IMR-90 (cell line): ENCODE measurements around the gene KCNQ1. TPM values are rescaled to one million over a fixed set of nuclear protein-coding genes. Genes with fewer than 3 reads are reported as not detected.

ENCODE experiments used
- ATAC-seq: fragments of 200-7000 bp; cut with Tn5 transposase; 2 replicates; pipeline ENCODE4 v1.9.1; 2020; ENCODE audit warnings: low read depth, mild to moderate bottlenecking, moderate library complexity
- BruUV-seq: library from RNA; stranded (reverse); fragments of 400-500 nt; replicated peaks from 2 replicates; lab custom pipeline; 2021; lab: Mats Ljungman, UMichigan
- CTCF ChIA-PET: fragments of 300-600 bp; formaldehyde crosslinking; extraction: SDS; loops from one replicate; lab custom pipeline; 2021; ENCODE audit warnings: antibody characterized with exemption; lab: Yijun Ruan, JAX
- POLR2A ChIA-PET: fragments of 300-600 bp; sonication (Branson Sonifier 250); formaldehyde crosslinking; loops from one replicate; lab custom pipeline; 2022; ENCODE audit warnings: antibody characterized with exemption; ENCODE audit not compliant: unreplicated experiment; lab: Charles Lee
- DNase-seq: peaks from one replicate; pipeline ENCODE4 v3.0.0; 2013
- H2AFZ ChIP-seq: replicated peaks from 2 replicates; pipeline ENCODE3; 2013; ENCODE audit warnings: low read length, mild to moderate bottlenecking; ENCODE audit not compliant: poor library complexity
- H2AK5ac ChIP-seq: 2 replicates; pipeline ENCODE4 v1.6.1; 2013; ENCODE audit warnings: low read depth, low read length, inconsistent platforms
- H2AK9ac ChIP-seq: replicated peaks from 2 replicates; pipeline ENCODE3; 2013; ENCODE audit warnings: mild to moderate bottlenecking, low read depth, low read length, moderate library complexity; ENCODE audit not compliant: poor library complexity
- H2BK120ac ChIP-seq: 2 replicates; pipeline ENCODE4 v1.6.1; 2013; ENCODE audit warnings: low read depth, low read length, inconsistent platforms
- H2BK15ac ChIP-seq: 3 replicates; pipeline ENCODE4 v1.6.1; 2013; ENCODE audit warnings: low read depth, low read length, inconsistent platforms
- H2BK20ac ChIP-seq: 2 replicates; pipeline ENCODE4 v1.6.1; 2013; ENCODE audit warnings: low read depth, mild to moderate bottlenecking, inconsistent platforms, low read length, moderate library complexity
- H2BK5ac ChIP-seq: 2 replicates; pipeline ENCODE4 v1.6.1; 2013; ENCODE audit warnings: mild to moderate bottlenecking, low read depth, low read length, inconsistent platforms; ENCODE audit not compliant: poor library complexity, severe bottlenecking
- H3K14ac ChIP-seq: replicated peaks from 2 replicates; pipeline ENCODE4 v1.6.1; 2013; ENCODE audit warnings: low read depth, low read length, inconsistent platforms
- H3K18ac ChIP-seq: 2 replicates; pipeline ENCODE4 v1.6.1; 2013; ENCODE audit warnings: low read depth, low read length, control low read depth
- H3K23ac ChIP-seq: 2 replicates; pipeline ENCODE4 v1.6.1; 2013; ENCODE audit warnings: low read depth, low read length, inconsistent platforms
- H3K27ac ChIP-seq: 2 replicates; pipeline ENCODE4 v1.5.1; 2013; ENCODE audit warnings: mild to moderate bottlenecking, control low read depth, low read length; ENCODE audit not compliant: insufficient read depth
- H3K27me3 ChIP-seq: 2 replicates; pipeline ENCODE4 v1.6.1; 2013; ENCODE audit warnings: low read length; ENCODE audit not compliant: control insufficient read depth, insufficient read depth
- H3K36me3 ChIP-seq: 2 replicates; pipeline ENCODE4 v1.6.1; 2013; ENCODE audit warnings: low read length, mixed read lengths; ENCODE audit not compliant: control insufficient read depth, insufficient read depth
- H3K4ac ChIP-seq: 2 replicates; pipeline ENCODE4 v1.6.1; 2013; ENCODE audit warnings: low read depth, low read length, inconsistent platforms
- H3K4me1 ChIP-seq: 2 replicates; pipeline ENCODE4 v1.6.1; 2013; ENCODE audit warnings: low read length, mixed read lengths; ENCODE audit not compliant: control insufficient read depth, insufficient read depth
- H3K4me2 ChIP-seq: 2 replicates; pipeline ENCODE4 v1.6.1; 2013; ENCODE audit warnings: low read depth, mild to moderate bottlenecking, control low read depth, low read length, moderate library complexity
- H3K4me3 ChIP-seq: 2 replicates; pipeline ENCODE4 v1.5.1; 2013; ENCODE audit warnings: low read depth, mild to moderate bottlenecking, control low read depth, low read length, moderate library complexity; ENCODE audit not compliant: insufficient read depth
- H3K56ac ChIP-seq: 2 replicates; pipeline ENCODE4 v1.6.1; 2013; ENCODE audit warnings: low read length, inconsistent platforms; ENCODE audit not compliant: insufficient read depth; ENCODE audit errors: extremely low read depth
- H3K79me1 ChIP-seq, 2 experiments: 2 replicates each; pipeline ENCODE4 v1.6.1; 2013; ENCODE audit warnings: low read length in 2 of 2, inconsistent platforms in 1 of 2, low read depth in 1 of 2
- H3K9ac ChIP-seq: 2 replicates; pipeline ENCODE4 v1.6.1; 2013; ENCODE audit warnings: low read depth, low read length, control low read depth
- H3K9me1 ChIP-seq: 2 replicates; pipeline ENCODE4 v1.6.1; 2013; ENCODE audit warnings: low read length, inconsistent platforms; ENCODE audit not compliant: insufficient read depth
- H3K9me3 ChIP-seq: 2 replicates; pipeline ENCODE4 v1.6.1; 2013; ENCODE audit warnings: low read length; ENCODE audit not compliant: control insufficient read depth, insufficient read depth
- H4K20me1 ChIP-seq: 2 replicates; pipeline ENCODE4 v1.6.1; 2013; ENCODE audit warnings: low read length, inconsistent platforms; ENCODE audit not compliant: insufficient read depth
- H4K5ac ChIP-seq: 2 replicates; pipeline ENCODE4 v1.6.1; 2013; ENCODE audit warnings: mild to moderate bottlenecking, low read depth, low read length, control low read depth
- H4K8ac ChIP-seq, 2 experiments: 2 replicates each; pipeline ENCODE4 v1.6.1; 2013; ENCODE audit warnings: low read depth in 2 of 2, low read length in 2 of 2, control low read depth in 1 of 2, inconsistent platforms in 1 of 2
- H4K91ac ChIP-seq: 2 replicates; pipeline ENCODE4 v1.6.1; 2013; ENCODE audit warnings: low read depth, low read length, inconsistent platforms; ENCODE audit not compliant: insufficient read depth
- CEBPB ChIP-seq: IDR thresholded peaks from 2 replicates; pipeline ENCODE4 v1.6.1; 2012; ENCODE audit warnings: low read depth, low read length, improper control_type of control experiment
- CHD1 ChIP-seq: IDR thresholded peaks from 2 replicates; pipeline ENCODE4 v1.6.1; 2012; ENCODE audit warnings: low read depth, low read length, improper control_type of control experiment
- FOS ChIP-seq: fragments of 150-350 bp; IDR thresholded peaks from 2 replicates; pipeline ENCODE4 v1.6.1; 2016; ENCODE audit warnings: low read depth, low read length
- MXI1 ChIP-seq: IDR thresholded peaks from 2 replicates; pipeline ENCODE4 v1.6.1; 2012; ENCODE audit warnings: low read depth, mild to moderate bottlenecking, low read length, moderate library complexity, borderline replicate concordance
- NFE2L2 ChIP-seq: fragments of 150-350 bp; IDR thresholded peaks from 2 replicates; pipeline ENCODE4 v1.6.1; 2016; ENCODE audit warnings: low read depth, mild to moderate bottlenecking, low read length
- POLR2A ChIP-seq: IDR thresholded peaks from 2 replicates; pipeline ENCODE4 v1.6.1; 2012; ENCODE audit warnings: mild to moderate bottlenecking, low read depth, low read length
- RAD21 ChIP-seq: IDR thresholded peaks from 2 replicates; pipeline ENCODE4 v1.6.1; 2012; ENCODE audit warnings: low read length, improper control_type of control experiment
- RCOR1 ChIP-seq: IDR thresholded peaks from 2 replicates; pipeline ENCODE4 v1.6.1; 2012; ENCODE audit warnings: mild to moderate bottlenecking, low read length, improper control_type of control experiment; ENCODE audit not compliant: insufficient replicate concordance
- RFX5 ChIP-seq: IDR thresholded peaks from 2 replicates; pipeline ENCODE4 v1.8.0; 2012; ENCODE audit warnings: low read depth, mild to moderate bottlenecking, low read length, moderate library complexity
- SMC3 ChIP-seq: fragments of 150-350 bp; IDR thresholded peaks from 2 replicates; pipeline ENCODE4 v1.6.1; 2016; ENCODE audit warnings: low read depth, mild to moderate bottlenecking, antibody characterized with exemption, low read length, moderate library complexity
- WGBS, 2 experiments: methylation state at CpG; one replicate each; pipeline versions ENCODE4 v1.1.5 to v1.1.7; 2013; ENCODE audit warnings: missing lambda C conversion rate in 2 of 2; ENCODE audit not compliant: insufficient read length in 1 of 2; ENCODE audit errors: extremely low coverage in 2 of 2; 5-methylcytosine and 5-hydroxymethylcytosine counted together
- dilution Hi-C: fragments of 300-500 bp; cut with HindIII; formaldehyde crosslinking; loops from one replicate; pipeline ENCODE4 v1.14.3; 2018; ENCODE audit warnings: low sequenced_read_pairs; ENCODE audit not compliant: unreplicated experiment
- in situ Hi-C: fragments of 300-500 bp; cut with MboI; formaldehyde crosslinking; loops from 3 replicates; pipeline ENCODE4 v1.14.3; 2019; ENCODE audit warnings: low sequenced_read_pairs, inconsistent platforms, mixed read lengths
- intact Hi-C: fragments of 100-400 bp; cut with micrococcal nuclease; formaldehyde crosslinking; loops from 2 replicates; pipeline ENCODE4 v1.10.0; 2022
- polyA plus RNA-seq, 3 experiments: library from polyadenylated mRNA; depleted of rRNA; stranded (reverse); fragments of >200 nt; gene quantifications; 2 replicates each; pipeline ENCODE4 v1.2.3, GENCODE V29; 2012; ENCODE audit warnings: low replicate concordance in 1 of 3
- total RNA-seq: library from RNA; depleted of rRNA; stranded (reverse); fragments of >200 nt; gene quantifications from 2 replicates; pipeline ENCODE4 v1.2.3, GENCODE V29; 2012
- TF ChIP-seq, protein P1 (sequence below): conservative IDR thresholded peaks from 2 replicates; pipeline ENCODE4 v1.5.1; 2012; ENCODE audit warnings: mild to moderate bottlenecking, low read depth, low read length, improper control_type of control experiment
- TF ChIP-seq, protein P2 (sequence below): fragments of 150-350 bp; IDR thresholded peaks from 2 replicates; pipeline ENCODE4 v1.6.1; 2017; ENCODE audit warnings: mild to moderate bottlenecking, antibody characterized with exemption, low read length, low read depth

KCNQ1 gene
- total and polyA plus RNA-seq, 2 of the 4 experiments (the other 2 are of a cell fraction), result 0.07 TPM; not detected in 1

DNA sequence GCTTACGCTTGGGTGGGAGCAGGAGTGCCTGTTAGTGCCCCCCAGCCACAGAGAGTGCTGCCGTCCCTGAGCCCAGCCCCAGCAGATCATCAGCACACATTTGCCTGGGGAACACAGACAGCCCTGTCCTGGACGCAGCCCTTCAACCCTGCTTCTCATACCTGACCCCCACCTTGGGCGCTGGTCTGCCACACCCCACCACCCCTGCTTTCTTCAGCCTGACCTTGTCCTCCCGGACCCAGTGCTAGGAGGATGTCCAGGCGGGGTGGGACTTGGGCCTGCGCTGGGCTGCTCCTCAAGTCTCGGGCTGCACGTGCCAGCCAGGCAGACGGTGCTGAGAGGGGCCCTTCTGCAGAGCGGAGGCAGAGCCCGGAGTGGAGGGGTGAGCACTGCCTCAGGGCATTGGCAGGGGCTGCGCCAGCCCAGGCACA lies 135.8 kb downstream of the KCNQ1 start:
- intact Hi-C loops, result no loop called here
- Histone ChIP-seq H3K9me3 (no peaks in the 10 kb centered on the region), H4K8ac (no peak overlapping the region), H3K14ac (no peak overlapping the region), H2AK5ac (no peak overlapping the region), H4K91ac (no peak overlapping the region), H4K20me1 (no peaks in the 10 kb centered on the region), H3K9me1 (no peaks in the 10 kb centered on the region; the same call in 1 of the 2 replicates), H3K23ac (no peak overlapping the region), H4K5ac (no peak overlapping the region), H3K79me1 (no peaks in the 10 kb centered on the region), H2BK15ac (no peak overlapping the region), H2AFZ (no peak overlapping the region), H3K27ac (no peak overlapping the region), H3K36me3 (no peaks in the 10 kb centered on the region), H3K4ac (no peak overlapping the region), H3K9ac (no peak overlapping the region), H3K56ac (no peak overlapping the region), H3K4me1 (no peaks in the 10 kb centered on the region), H3K27me3 (peaks cover 16% of the 10 kb centered on the region; the same call in 1 of the 2 replicates), H3K4me2 (no peak overlapping the region), H3K18ac (no peak overlapping the region), H2AK9ac (peak overlapping the region; percentile 65), H2BK20ac (no peak overlapping the region), H2BK120ac (no peak overlapping the region), H3K4me3 (no peak overlapping the region), H2BK5ac (no peak overlapping the region)
- dilution Hi-C loops, result no loop called here
- DNase-seq (no peak), ATAC-seq (no peak)
- in situ Hi-C loops, result no loop called here
- WGBS, 2 experiments, result 59% methylated on average over 3 of the region's 13 CpGs; no CpG with 5 or more reads in 1 of the 2 experiments
- BruUV-seq, result no TSS peak
- CTCF ChIA-PET, result no interaction called here
- POLR2A ChIA-PET, result no interaction called here
- TF ChIP-seq CHD1 (no peak), NFE2L2 (no peak), RAD21 (no peak), CEBPB (no peak), POLR2A (no peak), SMC3 (no peak), FOS (no peak), MXI1 (no peak), RCOR1 (no peak), RFX5 (no peak)
- TF ChIP-seq, protein P1, sequence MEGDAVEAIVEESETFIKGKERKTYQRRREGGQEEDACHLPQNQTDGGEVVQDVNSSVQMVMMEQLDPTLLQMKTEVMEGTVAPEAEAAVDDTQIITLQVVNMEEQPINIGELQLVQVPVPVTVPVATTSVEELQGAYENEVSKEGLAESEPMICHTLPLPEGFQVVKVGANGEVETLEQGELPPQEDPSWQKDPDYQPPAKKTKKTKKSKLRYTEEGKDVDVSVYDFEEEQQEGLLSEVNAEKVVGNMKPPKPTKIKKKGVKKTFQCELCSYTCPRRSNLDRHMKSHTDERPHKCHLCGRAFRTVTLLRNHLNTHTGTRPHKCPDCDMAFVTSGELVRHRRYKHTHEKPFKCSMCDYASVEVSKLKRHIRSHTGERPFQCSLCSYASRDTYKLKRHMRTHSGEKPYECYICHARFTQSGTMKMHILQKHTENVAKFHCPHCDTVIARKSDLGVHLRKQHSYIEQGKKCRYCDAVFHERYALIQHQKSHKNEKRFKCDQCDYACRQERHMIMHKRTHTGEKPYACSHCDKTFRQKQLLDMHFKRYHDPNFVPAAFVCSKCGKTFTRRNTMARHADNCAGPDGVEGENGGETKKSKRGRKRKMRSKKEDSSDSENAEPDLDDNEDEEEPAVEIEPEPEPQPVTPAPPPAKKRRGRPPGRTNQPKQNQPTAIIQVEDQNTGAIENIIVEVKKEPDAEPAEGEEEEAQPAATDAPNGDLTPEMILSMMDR, result no peak
- TF ChIP-seq, protein P2, sequence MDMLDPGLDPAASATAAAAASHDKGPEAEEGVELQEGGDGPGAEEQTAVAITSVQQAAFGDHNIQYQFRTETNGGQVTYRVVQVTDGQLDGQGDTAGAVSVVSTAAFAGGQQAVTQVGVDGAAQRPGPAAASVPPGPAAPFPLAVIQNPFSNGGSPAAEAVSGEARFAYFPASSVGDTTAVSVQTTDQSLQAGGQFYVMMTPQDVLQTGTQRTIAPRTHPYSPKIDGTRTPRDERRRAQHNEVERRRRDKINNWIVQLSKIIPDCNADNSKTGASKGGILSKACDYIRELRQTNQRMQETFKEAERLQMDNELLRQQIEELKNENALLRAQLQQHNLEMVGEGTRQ, result no peak
